BLaER1 (cell line): Measurements from ENCODE around the gene EPHA8.

ENCODE experiments used
- H3K27ac ChIP-seq: shearing (Covaris generic); formaldehyde crosslinking; 2 replicates; pipeline ENCODE4 v1.8.1; 2022
- H3K27me3 ChIP-seq: shearing (Covaris generic); formaldehyde crosslinking; 2 replicates; pipeline ENCODE4 v1.8.1; 2022
- H3K36me3 ChIP-seq: shearing (Covaris generic); formaldehyde crosslinking; 2 replicates; pipeline ENCODE4 v1.8.1; 2022
- H3K4me1 ChIP-seq: shearing (Covaris generic); formaldehyde crosslinking; 2 replicates; pipeline ENCODE4 v1.8.1; 2022
- H3K4me2 ChIP-seq: shearing (Covaris generic); formaldehyde crosslinking; 2 replicates; pipeline ENCODE4 v1.8.1; 2022
- H3K4me3 ChIP-seq: shearing (Covaris generic); formaldehyde crosslinking; 2 replicates; pipeline ENCODE4 v1.8.1; 2022
- H3K9ac ChIP-seq: shearing (Covaris generic); formaldehyde crosslinking; 2 replicates; pipeline ENCODE4 v1.8.1; 2022
- H3K9me3 ChIP-seq: shearing (Covaris generic); formaldehyde crosslinking; 2 replicates; pipeline ENCODE4 v1.8.1; 2022
- H4K20me1 ChIP-seq: shearing (Covaris generic); formaldehyde crosslinking; 2 replicates; pipeline ENCODE4 v1.8.1; 2022
- Cebpa-rat ChIP-seq: shearing (Covaris generic); IDR thresholded peaks from 2 replicates; pipeline ENCODE4 v1.8.1; 2022

EPHA8 gene

DNA sequence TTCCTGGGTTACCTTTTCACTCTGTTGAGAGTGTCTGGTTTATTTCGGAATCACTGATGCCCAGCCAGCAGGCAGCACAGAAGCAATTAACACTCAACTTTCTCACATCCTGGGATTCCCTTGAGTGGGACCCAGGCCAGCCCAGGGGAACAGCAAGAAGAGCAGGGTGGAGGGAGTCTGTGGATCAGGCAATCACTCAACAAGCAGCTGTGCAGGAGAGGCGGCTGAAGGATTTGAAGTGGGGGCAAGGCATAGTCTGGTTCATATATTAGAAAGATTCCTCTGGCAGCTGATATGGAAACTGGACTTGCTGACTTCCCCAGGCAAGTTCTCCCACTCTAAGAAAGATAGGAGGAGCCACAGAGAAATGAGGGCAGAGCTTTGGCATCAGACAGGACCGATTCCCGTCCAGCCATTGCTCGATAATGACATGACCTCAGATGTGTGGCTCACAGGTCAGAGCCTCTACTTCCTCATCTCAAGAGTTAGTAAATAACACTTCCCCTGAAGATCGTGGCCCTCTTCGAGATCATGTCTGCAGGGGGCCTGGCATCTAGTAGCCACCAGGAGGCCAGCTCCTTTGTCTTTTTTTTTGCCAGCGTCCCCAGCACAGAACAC, 12.4 kb downstream of the EPHA8 start:
- H3K27me3 ChIP-seq = no peaks in the 10 kb centered on the region
- H3K9me3 ChIP-seq = peaks cover 25% of the 10 kb centered on the region
- H3K36me3 ChIP-seq = no peaks in the 10 kb centered on the region
- H3K4me1 ChIP-seq = peaks cover 14% of the 10 kb centered on the region
- no peaks in the 10 kb centered on the region for H4K20me1 ChIP-seq
- no peak overlapping the region for H3K9ac ChIP-seq
- H3K4me3 ChIP-seq = no peak overlapping the region
- H3K27ac ChIP-seq = no peak overlapping the region
- TF ChIP-seq Cebpa-rat = no peak
- no peak overlapping the region for H3K4me2 ChIP-seq

DNA sequence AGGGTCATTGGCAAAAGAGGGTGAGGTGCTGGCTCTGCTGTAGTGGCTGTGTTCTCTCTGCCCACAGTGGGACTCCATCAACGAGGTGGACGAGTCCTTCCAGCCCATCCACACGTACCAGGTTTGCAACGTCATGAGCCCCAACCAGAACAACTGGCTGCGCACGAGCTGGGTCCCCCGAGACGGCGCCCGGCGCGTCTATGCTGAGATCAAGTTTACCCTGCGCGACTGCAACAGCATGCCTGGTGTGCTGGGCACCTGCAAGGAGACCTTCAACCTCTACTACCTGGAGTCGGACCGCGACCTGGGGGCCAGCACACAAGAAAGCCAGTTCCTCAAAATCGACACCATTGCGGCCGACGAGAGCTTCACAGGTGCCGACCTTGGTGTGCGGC, 12.9 kb downstream of the EPHA8 start:
- Histone ChIP-seq H4K20me1 (no peaks in the 10 kb centered on the region), H3K27me3 (no peaks in the 10 kb centered on the region), H3K27ac (no peak overlapping the region), H3K4me2 (no peak overlapping the region), H3K9ac (no peak overlapping the region), H3K4me1 (peaks cover 14% of the 10 kb centered on the region), H3K4me3 (no peak overlapping the region), H3K9me3 (peaks cover 25% of the 10 kb centered on the region), H3K36me3 (no peaks in the 10 kb centered on the region)
- TF ChIP-seq Cebpa-rat = no peak

DNA sequence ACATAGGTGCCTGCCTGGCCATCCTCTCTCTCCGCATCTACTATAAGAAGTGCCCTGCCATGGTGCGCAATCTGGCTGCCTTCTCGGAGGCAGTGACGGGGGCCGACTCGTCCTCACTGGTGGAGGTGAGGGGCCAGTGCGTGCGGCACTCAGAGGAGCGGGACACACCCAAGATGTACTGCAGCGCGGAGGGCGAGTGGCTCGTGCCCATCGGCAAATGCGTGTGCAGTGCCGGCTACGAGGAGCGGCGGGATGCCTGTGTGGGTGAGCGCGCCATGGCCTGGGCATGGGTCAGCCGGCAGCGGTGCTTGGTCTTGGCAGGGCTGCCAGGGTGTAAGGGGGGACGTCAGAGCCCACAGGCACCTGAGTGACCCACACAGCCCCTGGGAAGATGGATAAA, 13.3 kb downstream of the EPHA8 start:
- TF ChIP-seq Cebpa-rat = no peak
- H3K27me3 ChIP-seq = no peaks in the 10 kb centered on the region
- H3K9ac ChIP-seq = no peak overlapping the region
- no peaks in the 10 kb centered on the region for H3K36me3 ChIP-seq
- no peak overlapping the region for H3K4me3 ChIP-seq
- H3K27ac ChIP-seq = no peak overlapping the region
- peaks cover 14% of the 10 kb centered on the region for H3K4me1 ChIP-seq
- no peak overlapping the region for H3K4me2 ChIP-seq
- no peaks in the 10 kb centered on the region for H4K20me1 ChIP-seq
- H3K9me3 ChIP-seq = peaks cover 25% of the 10 kb centered on the region

DNA sequence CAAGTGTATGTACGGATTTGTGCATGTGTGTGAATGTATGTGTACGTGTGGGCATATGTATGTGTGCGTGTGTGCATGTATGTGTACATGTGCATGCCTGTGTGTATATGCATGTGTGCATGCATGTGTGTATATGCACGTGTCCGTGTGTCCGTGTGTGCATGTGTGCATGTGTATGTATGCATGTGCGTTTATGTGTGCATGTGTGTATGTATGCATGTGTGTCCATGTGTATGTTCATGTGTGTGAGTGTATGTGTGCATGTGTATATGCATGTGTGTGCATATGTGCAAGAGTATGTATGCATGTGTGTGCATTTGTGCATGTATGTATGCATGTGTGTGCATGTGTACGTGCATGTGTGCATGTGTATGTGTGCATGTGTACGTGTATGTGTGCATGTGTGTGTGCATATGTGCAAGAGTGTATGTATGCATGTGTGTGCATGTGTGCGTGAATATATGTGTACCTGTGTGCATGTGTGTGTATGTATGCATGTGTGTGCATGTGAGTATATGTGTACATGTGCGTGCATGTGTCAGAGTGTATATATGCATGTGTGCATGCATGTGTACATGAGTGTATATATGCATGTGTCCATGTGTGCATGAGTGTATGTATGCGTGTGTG, 15.6 kb downstream of the EPHA8 start:
- no peak for TF ChIP-seq Cebpa-rat

DNA sequence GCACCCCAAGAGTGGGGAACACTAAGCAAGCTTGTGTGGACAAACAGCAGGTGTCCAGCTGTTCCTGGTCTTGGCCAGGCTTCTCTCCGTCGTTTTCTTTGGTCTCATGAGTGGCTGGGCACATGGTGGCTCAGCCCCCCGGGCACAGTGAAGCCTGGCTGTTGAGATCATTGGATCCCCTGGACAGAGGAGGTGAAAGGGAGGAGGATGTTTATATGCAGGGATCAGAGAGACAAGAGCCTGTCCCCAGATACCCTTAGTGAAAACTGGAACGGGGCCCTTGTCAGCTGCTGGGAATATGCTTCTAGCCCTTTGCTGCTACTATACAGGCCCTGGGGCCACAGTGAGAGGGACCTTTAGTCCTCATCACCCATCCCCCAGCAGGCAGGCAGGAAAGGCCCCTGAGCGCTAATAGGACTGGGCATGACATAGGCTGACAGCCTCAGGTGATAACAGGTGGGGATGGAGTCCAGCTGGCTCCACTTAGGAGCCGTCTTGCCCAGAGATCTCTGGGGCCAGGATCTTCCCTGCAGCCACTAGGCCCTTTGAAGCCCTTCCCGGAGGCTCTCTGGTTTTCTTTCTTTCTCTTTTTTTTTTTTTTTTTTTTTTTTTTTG, 16.4 kb downstream of the EPHA8 start:
- Histone ChIP-seq H3K36me3 (no peaks in the 10 kb centered on the region), H3K4me1 (peaks cover 13% of the 10 kb centered on the region), H3K9me3 (peaks cover 25% of the 10 kb centered on the region), H3K4me2 (no peak overlapping the region), H3K9ac (no peak overlapping the region), H3K27me3 (no peaks in the 10 kb centered on the region), H3K27ac (no peak overlapping the region), H4K20me1 (no peaks in the 10 kb centered on the region), H3K4me3 (no peak overlapping the region)
- no peak for TF ChIP-seq Cebpa-rat

More for the DNA sequence above, 15.6 kb downstream of the EPHA8 start:
- Histone ChIP-seq H3K4me2 (no peak overlapping the region), H4K20me1 (no peaks in the 10 kb centered on the region), H3K36me3 (no peaks in the 10 kb centered on the region), H3K27me3 (no peaks in the 10 kb centered on the region), H3K9me3 (peaks cover 25% of the 10 kb centered on the region), H3K4me1 (peaks cover 8% of the 10 kb centered on the region), H3K4me3 (no peak overlapping the region), H3K9ac (no peak overlapping the region), H3K27ac (no peak overlapping the region)

GRCh38 chr1:22582661-22583635, 19.7 kb downstream of the EPHA8 start:
- no peak overlapping the region for H3K27ac ChIP-seq
- H3K9ac ChIP-seq = no peak overlapping the region; the same call in 1 of the 2 replicates
- no peak overlapping the region for H3K4me3 ChIP-seq
- H3K9me3 ChIP-seq = peaks cover 19% of the 10 kb centered on the region
- H3K36me3 ChIP-seq = no peaks in the 10 kb centered on the region
- peaks cover 22% of the 10 kb centered on the region for H3K4me1 ChIP-seq
- no peaks in the 10 kb centered on the region; the same call in 1 of the 2 replicates for H4K20me1 ChIP-seq
- no peaks in the 10 kb centered on the region for H3K27me3 ChIP-seq
- no peak overlapping the region for H3K4me2 ChIP-seq
- no peak for TF ChIP-seq Cebpa-rat

GRCh38 chr1:22584001-22584562, 20.8 kb downstream of the EPHA8 start:
- H3K27ac ChIP-seq = no peak overlapping the region
- peak; percentile 50; the same call in 1 of the 2 replicates for TF ChIP-seq Cebpa-rat
- H3K36me3 ChIP-seq = no peaks in the 10 kb centered on the region
- peaks cover 7% of the 10 kb centered on the region for H3K9me3 ChIP-seq
- no peaks in the 10 kb centered on the region; the same call in 1 of the 2 replicates for H4K20me1 ChIP-seq
- peaks cover 22% of the 10 kb centered on the region for H3K4me1 ChIP-seq
- H3K27me3 ChIP-seq = no peaks in the 10 kb centered on the region
- no peak overlapping the region for H3K9ac ChIP-seq
- H3K4me3 ChIP-seq = no peak overlapping the region
- no peak overlapping the region for H3K4me2 ChIP-seq

DNA sequence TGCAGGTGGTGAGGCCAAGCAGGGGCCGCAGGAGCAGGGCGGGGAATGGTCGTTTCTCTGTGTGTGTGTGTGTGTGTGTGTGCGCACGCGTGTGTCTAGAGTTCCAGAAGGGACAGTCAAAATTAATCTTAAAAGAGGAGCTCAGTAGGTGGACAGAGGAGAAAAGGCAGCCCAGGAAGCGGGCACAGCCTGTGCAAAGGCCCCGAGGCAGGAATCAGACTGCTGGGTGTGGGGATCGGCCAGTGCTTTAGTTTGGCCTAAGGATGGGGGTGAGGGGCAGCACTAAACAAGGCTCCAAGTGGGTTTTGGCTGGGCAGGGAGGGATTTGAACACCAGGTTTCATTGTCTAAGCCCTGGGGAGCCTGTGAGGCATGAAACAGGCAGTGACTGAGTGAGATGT, 21.7 kb downstream of the EPHA8 start:
- Histone ChIP-seq H3K36me3 (no peaks in the 10 kb centered on the region), H3K4me2 (no peak overlapping the region), H3K27me3 (no peaks in the 10 kb centered on the region), H3K4me1 (peaks cover 22% of the 10 kb centered on the region), H3K27ac (no peak overlapping the region), H3K9ac (no peak overlapping the region), H3K9me3 (no peaks in the 10 kb centered on the region), H3K4me3 (no peak overlapping the region), H4K20me1 (no peaks in the 10 kb centered on the region; the same call in 1 of the 2 replicates)
- TF ChIP-seq Cebpa-rat = no peak

DNA sequence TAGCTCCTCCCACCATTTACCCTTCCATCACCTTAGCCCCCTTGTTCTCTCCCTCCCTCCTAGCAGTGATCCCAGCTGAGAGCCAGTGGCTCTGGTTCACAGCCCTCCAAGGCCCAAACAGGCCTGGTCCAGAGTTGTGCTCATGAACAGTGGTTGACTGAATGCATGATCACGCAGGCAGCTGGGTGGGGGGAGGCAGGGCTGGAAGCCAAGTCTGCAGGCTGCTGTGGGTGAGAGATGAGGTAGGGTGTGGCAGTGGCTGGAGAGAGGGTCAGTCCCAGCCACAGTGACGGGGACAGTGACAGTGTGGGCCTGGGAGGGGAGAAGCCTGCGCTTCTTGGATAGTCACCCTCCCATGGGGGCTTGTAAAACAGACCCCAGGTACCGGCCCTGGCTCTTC, 22.2 kb downstream of the EPHA8 start:
- H3K9me3 ChIP-seq = no peaks in the 10 kb centered on the region
- no peak overlapping the region for H3K9ac ChIP-seq
- no peaks in the 10 kb centered on the region for H3K27me3 ChIP-seq
- peaks cover 22% of the 10 kb centered on the region for H3K4me1 ChIP-seq
- H3K4me2 ChIP-seq = no peak overlapping the region
- no peak overlapping the region for H3K4me3 ChIP-seq
- H3K36me3 ChIP-seq = no peaks in the 10 kb centered on the region
- no peak for TF ChIP-seq Cebpa-rat
- H3K27ac ChIP-seq = no peak overlapping the region
- no peaks in the 10 kb centered on the region; the same call in 1 of the 2 replicates for H4K20me1 ChIP-seq
